SK-N-SH (cell line): ENCODE data around the gene WHAMM. TPM values are rescaled to one million over a fixed set of nuclear protein-coding genes. Genes with fewer than 3 reads are reported as not detected.
A peak's percentile ranks its signal among the peaks of the same experiment; 100 is the strongest.

ENCODE experiments used
- CTCF ChIA-PET: fragments of 300-600, 350-600 bp; formaldehyde crosslinking; extraction: SDS; loops from one replicate; lab custom pipeline; 2021; lab: Yijun Ruan, JAX
- POLR2A ChIA-PET: fragments of 350-600 bp; sonication (Branson Sonifier 250); formaldehyde crosslinking; extraction: SDS; loops from one replicate; lab custom pipeline; 2020; ENCODE audit warnings: antibody characterized with exemption, inconsistent platforms; lab: Yijun Ruan, JAX
- DNase-seq: peaks from one replicate; pipeline ENCODE4 v3.0.0; 2012
- H2AFZ ChIP-seq: fragments of 200-600 bp; sonication (generic); 2 replicates; pipeline ENCODE4 v1.8.1; 2016; ENCODE audit warnings: antibody characterized with exemption, mild to moderate bottlenecking, low read depth
- H3F3A ChIP-seq: fragments of 200-600 bp; sonication (generic); replicated peaks from 2 replicates; pipeline ENCODE3; 2016; ENCODE audit warnings: antibody characterized with exemption, mild to moderate bottlenecking; ENCODE audit not compliant: insufficient read depth
- H3K27ac ChIP-seq, 2 experiments: fragments of 200-500 bp in 1 of 2; fragments of 200-600 bp in 1 of 2; sonication (Bioruptor generic) in 1 of 2; sonication (generic), shearing (Covaris generic) in 1 of 2; 2 replicates each; pipeline versions ENCODE4 v1.5.1 to v1.6.1; 2014 to 2016; ENCODE audit warnings: low read depth in 2 of 2, inconsistent platforms in 1 of 2, low read length in 1 of 2, mild to moderate bottlenecking in 1 of 2, mixed read lengths in 1 of 2
- H3K27me3 ChIP-seq: fragments of 200-600 bp; sonication (generic), shearing (Covaris generic); 2 replicates; pipeline ENCODE4 v1.6.1; 2016; ENCODE audit warnings: mixed run types; ENCODE audit not compliant: insufficient read depth
- H3K36me3 ChIP-seq, 2 experiments: fragments of 200-500 bp in 1 of 2; fragments of 200-600 bp in 1 of 2; sonication (Bioruptor generic) in 1 of 2; sonication (generic) in 1 of 2; replicated peaks in 1 of 2; 2 replicates each; pipeline versions ENCODE3 to v1.5.1; 2014 to 2016; ENCODE audit warnings: low read length in 1 of 2, mild to moderate bottlenecking in 1 of 2; ENCODE audit not compliant: insufficient read depth in 2 of 2, control insufficient read depth in 1 of 2
- H3K4me1 ChIP-seq, 2 experiments: fragments of 200-500 bp in 1 of 2; fragments of 200-600 bp in 1 of 2; sonication (Bioruptor generic) in 1 of 2; sonication (generic), shearing (Covaris generic) in 1 of 2; 2 replicates each; pipeline versions ENCODE4 v1.5.1 to v1.6.1; 2014 to 2016; ENCODE audit warnings: low read depth in 1 of 2, low read length in 1 of 2, mixed run types in 1 of 2; ENCODE audit not compliant: insufficient read depth in 2 of 2, control insufficient read depth in 1 of 2
- H3K4me2 ChIP-seq: fragments of 200-600 bp; sonication (generic), shearing (Covaris generic); 2 replicates; pipeline ENCODE4 v1.6.1; 2017; ENCODE audit warnings: mixed run types
- H3K4me3 ChIP-seq, 2 experiments: fragments of 200-500 bp in 1 of 2; fragments of 200-600 bp in 1 of 2; sonication (Bioruptor generic) in 1 of 2; sonication (generic), shearing (Covaris generic) in 1 of 2; 2 replicates each; pipeline versions ENCODE4 v1.5.1 to v1.8.1; 2014 to 2016; ENCODE audit warnings: low read depth in 2 of 2, inconsistent platforms in 1 of 2, low read length in 1 of 2, mild to moderate bottlenecking in 1 of 2, mixed read lengths in 1 of 2, moderate library complexity in 1 of 2
- H3K79me2 ChIP-seq: fragments of 200-600 bp; sonication (generic); 2 replicates; pipeline ENCODE4 v1.8.1; 2017; ENCODE audit warnings: mild to moderate bottlenecking; ENCODE audit not compliant: insufficient read depth
- H3K9ac ChIP-seq: fragments of 200-600 bp; sonication (generic); 2 replicates; pipeline ENCODE4 v1.6.1; 2017; ENCODE audit warnings: mixed run types
- H3K9me2 ChIP-seq: fragments of 200-600 bp; sonication (generic); 2 replicates; pipeline ENCODE4 v1.6.1; 2017; ENCODE audit warnings: mixed run types
- H3K9me3 ChIP-seq: fragments of 200-600 bp; sonication (generic); 2 replicates; pipeline ENCODE4 v1.6.1; 2017; ENCODE audit warnings: mixed run types, mild to moderate bottlenecking, moderate library complexity
- H4K20me1 ChIP-seq: fragments of 200-600 bp; sonication (generic); 2 replicates; pipeline ENCODE4 v1.6.1; 2017; ENCODE audit warnings: mild to moderate bottlenecking, mixed run types; ENCODE audit not compliant: insufficient read depth
- ELF1 ChIP-seq: IDR thresholded peaks from 2 replicates; pipeline ENCODE4 v1.4.0; 2012
- FOSL2 ChIP-seq: IDR thresholded peaks from 2 replicates; pipeline ENCODE4 v1.4.0; 2012; ENCODE audit warnings: low read depth, mild to moderate bottlenecking, moderate library complexity, borderline replicate concordance
- FOXM1 ChIP-seq: IDR thresholded peaks from 2 replicates; pipeline ENCODE4 v1.4.0; 2012; ENCODE audit warnings: low read depth, mild to moderate bottlenecking
- NRF1 ChIP-seq: IDR thresholded peaks from 2 replicates; pipeline ENCODE4 v1.6.1; 2012; ENCODE audit warnings: low read depth, mild to moderate bottlenecking, low read length
- SMC3 ChIP-seq: IDR thresholded peaks from 2 replicates; pipeline ENCODE4 v1.6.1; 2012; ENCODE audit warnings: low read depth, low read length, improper control_type of control experiment
- WGBS: methylation state at CpG from one replicate; pipeline ENCODE4 v1.1.6; 2017; ENCODE audit warnings: low lambda C conversion rate; 5-methylcytosine and 5-hydroxymethylcytosine counted together
- polyA plus RNA-seq, 3 experiments: library from polyadenylated mRNA; depleted of rRNA; stranded (reverse); fragments of >200 nt; gene quantifications; 2 replicates each; pipeline ENCODE4 v1.2.3, GENCODE V29; 2012
- TF ChIP-seq, protein P1 (sequence below): fragments of 150-350 bp; IDR thresholded peaks from 2 replicates; pipeline ENCODE4 v1.6.1; 2017; ENCODE audit warnings: antibody characterized with exemption, low read length, low read depth, borderline replicate concordance
- TF ChIP-seq, protein P2 (sequence below): fragments of 200-600 bp; sonication (generic); IDR thresholded peaks from 2 replicates; pipeline ENCODE4 v1.6.1; 2017; ENCODE audit warnings: antibody characterized with exemption, mild to moderate bottlenecking, moderate library complexity
- TF ChIP-seq, protein P3 (sequence below): IDR thresholded peaks from 2 replicates; pipeline ENCODE4 v1.4.0; 2012; ENCODE audit warnings: low read depth, borderline replicate concordance

WHAMM gene
- polyA plus RNA-seq, 1 of the 3 experiments (the other 2 are of a cell fraction), result 2.3 TPM

DNA sequence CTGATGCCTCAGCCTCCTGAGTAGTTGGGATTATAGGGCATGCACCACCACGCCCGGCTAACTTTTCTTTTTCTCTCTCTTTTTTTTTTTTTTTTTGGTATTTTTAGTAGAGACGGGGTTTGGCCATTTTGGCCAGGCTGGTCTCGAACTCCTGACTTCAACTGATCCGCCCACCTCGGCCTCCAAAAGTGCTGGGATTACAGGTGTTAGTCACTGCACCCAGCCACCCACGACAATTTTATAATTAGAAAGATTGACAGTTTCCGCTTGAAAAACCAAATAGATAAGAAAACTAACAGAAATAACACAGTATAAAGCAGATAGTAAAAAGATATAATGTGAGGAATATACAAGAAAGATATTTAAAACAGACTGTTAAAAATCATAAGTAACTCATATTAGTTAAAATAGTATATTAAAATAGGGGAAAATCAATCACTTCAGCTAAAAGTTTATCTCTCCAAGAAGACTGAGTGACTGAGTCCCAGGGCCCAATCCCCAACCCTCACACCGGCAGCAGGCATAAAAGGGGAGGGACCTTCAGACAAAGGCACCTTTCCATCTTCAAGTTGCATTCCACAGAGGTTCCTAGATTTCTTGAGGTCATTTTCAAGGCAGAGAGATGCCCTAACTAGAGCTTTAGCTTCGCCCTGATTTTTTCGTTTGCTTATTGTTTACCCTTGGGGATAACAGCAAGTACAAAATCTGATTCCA lies 1.4 kb upstream of the WHAMM start (continued):
- TF ChIP-seq, protein P1, sequence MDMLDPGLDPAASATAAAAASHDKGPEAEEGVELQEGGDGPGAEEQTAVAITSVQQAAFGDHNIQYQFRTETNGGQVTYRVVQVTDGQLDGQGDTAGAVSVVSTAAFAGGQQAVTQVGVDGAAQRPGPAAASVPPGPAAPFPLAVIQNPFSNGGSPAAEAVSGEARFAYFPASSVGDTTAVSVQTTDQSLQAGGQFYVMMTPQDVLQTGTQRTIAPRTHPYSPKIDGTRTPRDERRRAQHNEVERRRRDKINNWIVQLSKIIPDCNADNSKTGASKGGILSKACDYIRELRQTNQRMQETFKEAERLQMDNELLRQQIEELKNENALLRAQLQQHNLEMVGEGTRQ, result no peak
- TF ChIP-seq FOSL2 (no peak), FOXM1 (no peak)
- TF ChIP-seq, all 33 proteins: peak for 0

GRCh38 chr15:82808634-82809041 lies 790 bp upstream of the WHAMM start:
- ChIA-PET POLR2A (no interaction called here), CTCF (interaction anchor here (1.0 kb wide), 1 partner anchor 42 kb away, joined by 3 read pairs; no protein-coding TSS in a partner anchor)
- no peak overlapping the region for H3K27ac ChIP-seq
- H3K4me1 ChIP-seq, result peaks cover 7 to 9% of the 10 kb centered on the region in 2 experiments; a peak in 2 of 4 replicates
- H3F3A ChIP-seq, result peaks cover 5% of the 10 kb centered on the region
- H3K9me3 ChIP-seq, result no peaks in the 10 kb centered on the region
- 68% methylated on average over 9 of the region's 9 CpGs for WGBS
- H3K36me3 ChIP-seq, result peaks cover 0 to 8% of the 10 kb centered on the region in 2 experiments
- DNase-seq, result no peak
- H3K79me2 ChIP-seq, result peaks cover 32% of the 10 kb centered on the region
- H3K27me3 ChIP-seq, result no peaks in the 10 kb centered on the region
- H3K9ac ChIP-seq, result no peak overlapping the region
- peak overlapping the region; percentile 41; the same call in 1 of the 2 replicates for H3K4me2 ChIP-seq
- H3K4me3 ChIP-seq, result 0 out of 4 replicates have a peak overlapping the region, but pooled peaks of 1 of the 2 experiments have one; percentile 88
- TF ChIP-seq, protein P1, result no peak
- TF ChIP-seq SMC3, result no peak
- TF ChIP-seq, protein P2, sequence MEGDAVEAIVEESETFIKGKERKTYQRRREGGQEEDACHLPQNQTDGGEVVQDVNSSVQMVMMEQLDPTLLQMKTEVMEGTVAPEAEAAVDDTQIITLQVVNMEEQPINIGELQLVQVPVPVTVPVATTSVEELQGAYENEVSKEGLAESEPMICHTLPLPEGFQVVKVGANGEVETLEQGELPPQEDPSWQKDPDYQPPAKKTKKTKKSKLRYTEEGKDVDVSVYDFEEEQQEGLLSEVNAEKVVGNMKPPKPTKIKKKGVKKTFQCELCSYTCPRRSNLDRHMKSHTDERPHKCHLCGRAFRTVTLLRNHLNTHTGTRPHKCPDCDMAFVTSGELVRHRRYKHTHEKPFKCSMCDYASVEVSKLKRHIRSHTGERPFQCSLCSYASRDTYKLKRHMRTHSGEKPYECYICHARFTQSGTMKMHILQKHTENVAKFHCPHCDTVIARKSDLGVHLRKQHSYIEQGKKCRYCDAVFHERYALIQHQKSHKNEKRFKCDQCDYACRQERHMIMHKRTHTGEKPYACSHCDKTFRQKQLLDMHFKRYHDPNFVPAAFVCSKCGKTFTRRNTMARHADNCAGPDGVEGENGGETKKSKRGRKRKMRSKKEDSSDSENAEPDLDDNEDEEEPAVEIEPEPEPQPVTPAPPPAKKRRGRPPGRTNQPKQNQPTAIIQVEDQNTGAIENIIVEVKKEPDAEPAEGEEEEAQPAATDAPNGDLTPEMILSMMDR, result no peak
- H2AFZ ChIP-seq, result peak overlapping the region; percentile 61; the same call in 1 of the 2 replicates
- H4K20me1 ChIP-seq, result no peaks in the 10 kb centered on the region
- H3K9me2 ChIP-seq, result no peaks in the 10 kb centered on the region

- DNase-seq, result peak; percentile 80
- Histone ChIP-seq H3K4me2 (peak overlapping the region; percentile 81), H3K79me2 (peaks cover 44% of the 10 kb centered on the region), H2AFZ (peak overlapping the region; percentile 52), H3F3A (peaks cover 5% of the 10 kb centered on the region), H3K36me3 (peaks cover 5 to 20% of the 10 kb centered on the region in 2 experiments), H4K20me1 (no peaks in the 10 kb centered on the region), H3K4me3 (peak overlapping the region; percentile 88 to 92), H3K27ac (peak overlapping the region; percentile 87 to 90), H3K27me3 (no peaks in the 10 kb centered on the region), H3K9me2 (no peaks in the 10 kb centered on the region), H3K9me3 (no peaks in the 10 kb centered on the region), H3K4me1 (peaks cover 7 to 9% of the 10 kb centered on the region in 2 experiments; a peak in 2 of 4 replicates), H3K9ac (peak overlapping the region; percentile 84)
- peak; percentile 18; the same call in 1 of the 2 replicates for TF ChIP-seq ELF1
- TF ChIP-seq NRF1, result no peak
- TF ChIP-seq, protein P3, sequence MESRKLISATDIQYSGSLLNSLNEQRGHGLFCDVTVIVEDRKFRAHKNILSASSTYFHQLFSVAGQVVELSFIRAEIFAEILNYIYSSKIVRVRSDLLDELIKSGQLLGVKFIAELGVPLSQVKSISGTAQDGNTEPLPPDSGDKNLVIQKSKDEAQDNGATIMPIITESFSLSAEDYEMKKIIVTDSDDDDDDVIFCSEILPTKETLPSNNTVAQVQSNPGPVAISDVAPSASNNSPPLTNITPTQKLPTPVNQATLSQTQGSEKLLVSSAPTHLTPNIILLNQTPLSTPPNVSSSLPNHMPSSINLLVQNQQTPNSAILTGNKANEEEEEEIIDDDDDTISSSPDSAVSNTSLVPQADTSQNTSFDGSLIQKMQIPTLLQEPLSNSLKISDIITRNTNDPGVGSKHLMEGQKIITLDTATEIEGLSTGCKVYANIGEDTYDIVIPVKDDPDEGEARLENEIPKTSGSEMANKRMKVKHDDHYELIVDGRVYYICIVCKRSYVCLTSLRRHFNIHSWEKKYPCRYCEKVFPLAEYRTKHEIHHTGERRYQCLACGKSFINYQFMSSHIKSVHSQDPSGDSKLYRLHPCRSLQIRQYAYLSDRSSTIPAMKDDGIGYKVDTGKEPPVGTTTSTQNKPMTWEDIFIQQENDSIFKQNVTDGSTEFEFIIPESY, result no peak
- 1% methylated on average over 24 of the region's 81 CpGs for WGBS
- POLR2A ChIA-PET, result interaction anchor here (0.8 to 1.2 kb wide), 2 partner anchors 60 to 270 kb away, joined by 3 read pairs; partner anchors contain the start of gene RPS17
- CTCF ChIA-PET, result interaction anchor here (0.6 to 3.3 kb wide), 9 partner anchors 8 to 279 kb away, joined by 3 to 12 read pairs (median 4); partner anchors contain the start of gene C15orf40
These were observed 847 bp downstream of the WHAMM start for GRCh38 chr15:82810061-82810889.
